Measurements from ENCODE around the gene TNIP2.
"Not testable (repeated sequence)": the region's sequence is repeated elsewhere in the genome, so short reads cannot be mapped to it uniquely, and the experiment has no call there.

Gene TNIP2

DNA sequence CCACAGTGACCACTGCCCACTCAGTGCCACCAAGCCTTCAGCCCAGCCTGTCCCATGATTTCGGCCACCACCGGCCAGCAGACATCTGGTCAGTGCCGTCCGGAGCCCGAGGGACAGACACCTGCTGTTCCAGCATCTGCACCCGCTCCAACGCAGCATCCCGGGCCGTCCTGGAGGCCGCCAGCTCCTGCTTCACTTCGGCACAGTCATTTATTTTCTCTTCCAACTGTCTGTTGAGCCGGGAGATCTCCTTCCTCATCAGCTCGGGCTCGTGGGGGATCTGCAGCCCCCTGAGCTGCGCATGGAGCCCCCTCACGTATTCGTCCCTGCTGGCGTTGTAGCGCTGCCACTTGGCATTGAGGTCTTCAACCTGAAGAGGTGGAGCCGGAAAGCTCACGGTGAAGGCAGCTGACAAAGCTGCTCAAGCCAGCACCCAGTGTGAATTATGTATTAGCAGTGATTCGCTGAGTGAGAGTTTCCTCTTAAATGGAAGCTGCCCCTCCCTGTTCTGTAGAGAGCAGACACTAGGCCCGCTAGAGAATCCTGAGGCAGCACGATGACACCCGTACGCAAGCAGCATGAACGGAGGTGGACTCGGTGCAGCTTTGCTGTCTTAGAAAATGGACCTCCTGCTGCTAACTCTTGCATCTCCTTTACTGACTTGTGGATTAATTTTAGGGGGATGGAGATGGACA, 11.4 kb downstream of the TNIP2 start:
- no peak for DNase-seq (ENCODE audit: extremely low read depth in 1 of 2, low read depth in 1 of 2)

- no peak for DNase-seq (ENCODE audit: extremely low read depth in 1 of 2, low read depth in 1 of 2)
These were observed 12.4 kb downstream of the TNIP2 start for GRCh38 chr4:2743518-2744445.

DNA sequence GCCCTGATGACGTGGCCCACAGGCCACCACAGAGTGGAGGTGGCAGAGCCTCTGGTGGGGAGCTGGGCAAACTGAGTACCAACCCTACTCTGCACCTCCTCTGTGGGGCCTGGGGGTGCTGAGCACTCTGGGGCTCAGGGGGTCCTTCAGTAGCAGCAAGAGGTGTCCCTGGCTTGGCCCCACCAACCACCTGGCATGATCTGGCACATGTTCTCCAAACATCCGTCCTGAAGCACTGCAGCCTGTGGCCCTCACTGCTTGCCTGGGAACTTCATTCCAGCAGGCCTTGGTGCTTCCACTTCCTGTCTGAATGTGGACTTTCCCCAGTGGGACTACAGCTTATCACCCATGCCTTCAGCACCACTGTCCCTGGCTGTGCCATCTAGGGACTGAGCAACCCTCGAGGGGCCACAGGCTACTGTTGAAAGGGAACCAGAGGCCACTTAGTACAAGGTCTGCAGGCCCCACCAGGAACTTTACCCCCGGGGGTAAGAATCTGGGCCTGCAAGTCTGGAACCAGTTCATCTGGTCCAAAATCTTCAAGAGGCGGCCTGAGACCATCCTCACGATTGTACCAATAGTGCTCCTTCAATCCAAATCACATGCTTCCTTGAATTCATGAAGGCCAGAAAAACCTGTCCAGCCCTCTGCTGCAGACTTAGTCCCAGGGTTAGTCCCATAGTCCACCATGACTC, 13.2 kb downstream of the TNIP2 start:
- DNase-seq (ENCODE audit: extremely low read depth in 1 of 2, low read depth in 1 of 2) = no peak

DNA sequence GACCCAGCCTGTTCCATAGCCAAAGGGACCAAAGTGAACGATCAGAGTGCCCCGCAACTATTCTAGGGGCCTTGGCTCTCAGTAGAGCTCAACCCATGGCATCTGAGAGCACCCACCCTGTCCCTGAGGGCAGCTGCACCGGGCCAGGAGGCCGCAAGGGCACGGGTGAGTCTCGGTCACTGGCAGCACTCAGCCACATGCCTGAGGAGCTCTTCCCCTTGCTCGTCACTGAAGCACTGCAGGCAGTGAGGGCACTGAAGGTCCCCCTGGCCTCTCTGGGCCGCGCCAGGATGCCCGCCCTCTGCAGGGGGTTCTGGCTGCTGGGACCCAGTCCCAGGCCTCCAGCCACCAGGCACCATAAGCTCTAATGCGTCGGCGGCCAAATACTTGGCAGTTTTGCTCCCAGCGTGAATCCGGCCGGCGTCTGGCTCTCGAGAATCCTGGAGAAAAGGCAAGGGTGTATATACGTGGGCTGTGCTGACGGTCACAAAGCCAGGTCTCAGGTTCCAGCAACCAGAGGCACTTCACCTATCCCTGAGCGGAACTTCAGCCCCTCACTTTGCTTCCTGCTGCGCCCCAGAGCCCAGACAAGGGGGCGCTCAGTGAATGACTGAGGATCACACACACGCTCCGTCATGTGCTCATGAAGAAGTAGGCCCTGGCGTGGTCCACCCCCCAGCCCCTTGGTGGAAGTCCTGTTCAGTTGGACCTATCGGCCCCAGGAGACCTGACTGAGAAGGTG, 13.9 kb downstream of the TNIP2 start:
- no peak for DNase-seq (ENCODE audit: extremely low read depth in 1 of 2, low read depth in 1 of 2)

DNA sequence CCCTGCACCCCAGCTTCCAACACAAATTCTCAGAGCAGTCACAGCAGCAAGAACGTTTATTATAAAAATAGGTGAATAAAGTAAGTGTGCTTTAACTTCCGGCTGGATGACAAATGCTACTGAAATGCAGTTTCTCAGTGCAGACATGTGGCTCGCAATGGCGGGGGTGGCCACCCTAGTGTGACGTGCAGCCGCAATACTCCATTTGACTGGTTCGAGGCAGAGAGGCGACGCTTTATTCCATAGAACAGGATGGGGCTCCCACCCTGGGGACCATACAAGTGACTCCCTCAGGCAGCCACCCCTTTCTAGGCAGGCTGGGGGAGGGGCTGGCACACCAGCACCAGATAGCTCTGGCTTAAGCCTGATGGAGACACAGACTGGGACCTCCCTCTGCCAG, 14.5 kb downstream of the TNIP2 start:
- no peak for DNase-seq (ENCODE audit: extremely low read depth in 1 of 2, low read depth in 1 of 2)

DNA sequence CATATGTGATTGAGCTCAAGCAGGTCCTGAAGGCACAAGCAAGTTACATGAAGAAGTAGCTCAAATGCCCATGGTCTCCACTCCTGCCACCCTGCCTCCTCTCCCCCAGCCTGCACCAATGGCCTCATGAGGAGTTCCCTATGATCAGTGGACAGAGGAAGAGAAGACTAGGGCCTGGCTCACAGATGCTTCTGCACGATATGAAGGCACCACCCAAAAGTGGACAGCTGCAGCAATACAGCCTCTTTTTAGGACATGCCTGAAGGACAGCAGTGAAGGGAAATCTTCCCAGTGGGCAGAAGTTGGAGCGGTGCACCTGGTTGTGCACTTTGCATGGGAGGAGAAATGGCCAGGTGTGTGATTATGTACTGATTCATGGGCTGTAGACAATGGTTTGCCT, 17.8 kb downstream of the TNIP2 start:
- DNase-seq (ENCODE audit: extremely low read depth in 1 of 2, low read depth in 1 of 2) = not testable (repeated sequence)

DNA sequence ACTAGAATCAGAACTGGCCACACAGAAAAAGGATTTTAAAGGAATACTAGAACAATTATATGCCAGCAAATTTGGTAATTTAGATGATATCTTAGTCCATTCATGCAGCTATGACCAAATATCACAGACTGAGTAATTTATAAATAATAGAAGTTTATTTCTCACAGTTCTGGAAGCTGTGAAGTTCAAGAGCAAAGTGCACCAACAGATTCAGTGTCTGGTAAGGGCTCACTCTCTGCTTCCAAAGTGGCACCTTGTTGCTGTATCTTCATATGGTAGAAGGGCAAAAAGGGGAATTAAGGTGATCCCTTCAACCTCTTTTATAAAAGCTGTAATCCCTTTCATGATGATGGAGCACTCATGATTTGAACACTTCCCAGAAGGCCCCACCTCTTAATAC, 20.3 kb downstream of the TNIP2 start:
- DNase-seq (ENCODE audit: extremely low read depth in 1 of 2, low read depth in 1 of 2) = no peak

- DNase-seq (ENCODE audit: extremely low read depth in 1 of 2, low read depth in 1 of 2) = no peak
These were observed 21.5 kb downstream of the TNIP2 start for GRCh38 chr4:2734612-2735011.

- no peak for DNase-seq (ENCODE audit: extremely low read depth in 1 of 2, low read depth in 1 of 2)
These were observed 22.1 kb downstream of the TNIP2 start for GRCh38 chr4:2733844-2734574.

- DNase-seq (ENCODE audit: extremely low read depth in 1 of 2, low read depth in 1 of 2) = no peak
These were observed 22.9 kb downstream of the TNIP2 start for GRCh38 chr4:2733001-2733843.

GRCh38 chr4:2732526-2732925, 23.6 kb downstream of the TNIP2 start:
- DNase-seq (ENCODE audit: extremely low read depth in 1 of 2, low read depth in 1 of 2) = no peak

- no peak for DNase-seq (ENCODE audit: extremely low read depth in 1 of 2, low read depth in 1 of 2)
These were observed 24.2 kb downstream of the TNIP2 start for GRCh38 chr4:2731907-2732317.

- no peak for DNase-seq (ENCODE audit: extremely low read depth in 1 of 2, low read depth in 1 of 2)
These were observed 26.6 kb downstream of the TNIP2 start for GRCh38 chr4:2729533-2729875.

- DNase-seq (ENCODE audit: extremely low read depth in 1 of 2, low read depth in 1 of 2) = no peak
These were observed 27.2 kb downstream of the TNIP2 start for GRCh38 chr4:2728806-2729532.

DNA sequence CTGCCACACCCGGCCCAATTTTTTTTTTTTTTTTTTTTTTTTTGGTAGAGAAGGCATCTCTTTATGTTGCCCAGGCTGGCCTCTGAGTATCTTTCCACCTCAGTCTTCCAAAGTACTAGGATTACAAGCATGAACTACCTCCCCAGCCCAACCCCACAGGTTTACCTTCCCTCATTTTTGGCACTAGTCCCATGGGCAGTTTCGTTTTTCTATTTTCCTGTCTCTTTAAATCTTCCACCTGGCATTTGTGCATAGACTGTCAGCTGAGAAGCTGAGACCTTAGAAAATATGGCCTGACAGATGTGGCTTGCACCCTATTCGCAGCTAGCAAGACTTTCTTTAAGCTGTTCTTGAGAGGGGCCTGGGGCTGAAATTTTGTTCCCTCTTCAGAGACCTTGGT, 27.9 kb downstream of the TNIP2 start:
- no peak for DNase-seq (ENCODE audit: extremely low read depth in 1 of 2, low read depth in 1 of 2)

GRCh38 chr4:2726881-2727280, 29.3 kb downstream of the TNIP2 start:
- DNase-seq (ENCODE audit: extremely low read depth in 1 of 2, low read depth in 1 of 2) = not testable (repeated sequence)

DNA sequence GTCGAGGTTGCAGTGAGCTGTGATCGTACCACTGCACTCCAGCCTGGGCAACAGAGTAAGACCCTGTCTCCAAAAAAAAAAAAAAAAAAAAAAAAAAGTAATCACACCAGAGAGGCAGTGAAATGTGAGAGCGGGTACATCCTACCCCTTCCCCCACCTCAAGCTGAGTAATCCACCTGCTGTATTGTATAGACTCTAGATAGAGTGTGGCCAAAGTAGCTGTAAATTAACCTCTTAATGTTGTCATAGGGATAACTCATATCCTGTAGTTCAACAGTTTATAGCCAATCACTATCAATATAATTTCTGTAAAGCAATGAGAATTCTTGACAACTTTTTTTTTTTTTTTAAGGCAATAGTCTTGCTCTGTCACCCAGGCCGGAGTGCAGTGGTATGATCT, 30.8 kb downstream of the TNIP2 start:
- no peak for DNase-seq (ENCODE audit: extremely low read depth in 1 of 2, low read depth in 1 of 2)

- DNase-seq (ENCODE audit: extremely low read depth in 1 of 2, low read depth in 1 of 2) = no peak
These were observed 32.4 kb downstream of the TNIP2 start for GRCh38 chr4:2723751-2724150.

DNA sequence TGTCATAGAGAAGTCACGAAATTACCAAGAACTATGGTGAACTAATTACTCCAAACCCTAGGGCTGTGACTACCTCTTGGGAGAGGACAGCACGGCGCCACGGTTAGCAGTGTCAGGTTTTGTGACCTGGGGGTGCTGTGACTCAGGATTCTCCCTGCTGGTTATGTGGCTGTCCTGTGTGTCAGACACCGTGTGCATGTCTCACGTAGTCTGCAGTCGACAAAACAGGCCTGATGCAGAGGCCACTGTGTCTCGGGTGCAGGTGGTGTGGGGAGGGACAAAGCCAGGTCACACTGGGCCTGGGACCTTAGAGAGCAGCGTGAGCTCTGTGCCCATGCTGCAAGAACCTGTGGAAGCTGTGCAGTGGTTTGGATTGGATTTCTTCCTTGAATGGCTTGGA, 34.1 kb downstream of the TNIP2 start:
- no peak for DNase-seq (ENCODE audit: extremely low read depth in 1 of 2, low read depth in 1 of 2)

Measured in activated CD8-positive, alpha-beta memory T cell treated with anti-CD3 and anti-CD28 coated beads for 1 hour (primary cell).